ENCODE results near the gene KLHL3.

Gene KLHL3

GRCh38 chr5:137757634-137758033 is 21.7 kb upstream of the KLHL3 start:
- Histone ChIP-seq H3K4me3 (ENCODE audit: insufficient read depth, low read length, poor library complexity, severe bottlenecking) (no peak overlapping the region), H3K36me3 (ENCODE audit: low read length) (peaks cover 3% of the 10 kb centered on the region), H4K20me1 (ENCODE audit: low read depth, low read length) (peaks cover 2% of the 10 kb centered on the region; the same call in 1 of the 2 replicates), H3K79me2 (ENCODE audit: insufficient read depth, low read length) (peaks cover 14% of the 10 kb centered on the region), H3K9me3 (ENCODE audit: insufficient read depth, low read length) (no peaks in the 10 kb centered on the region), H3K9me2 (replicated peaks; ENCODE audit: insufficient read depth, low read length) (no peaks in the 10 kb centered on the region), H2AFZ (ENCODE audit: low read depth, low read length, severe bottlenecking) (no peak overlapping the region), H3K9ac (ENCODE audit: low read length) (no peak overlapping the region), H3K27me3 (ENCODE audit: low read length) (no peaks in the 10 kb centered on the region), H3F3A (ENCODE audit: insufficient read depth) (no peaks in the 10 kb centered on the region), H3K27ac (ENCODE audit: low read depth, low read length) (no peak overlapping the region), H3K4me2 (ENCODE audit: low read depth, low read length, poor library complexity, severe bottlenecking) (no peak overlapping the region)
- no peak for TF ChIP-seq EZH2phosphoT487 (conservative IDR thresholded peaks at IDR 0.05; ENCODE audit: low read length)
- TF ChIP-seq CTCF (IDR thresholded peaks at IDR 0.05; ENCODE audit: insufficient read depth, low read length, poor library complexity, severe bottlenecking) = no peak

GRCh38 chr5:137754961-137755762 is 19.3 kb upstream of the KLHL3 start:
- peak overlapping the region; percentile 97 for H3K9ac ChIP-seq (ENCODE audit: low read length)
- H3K9me2 ChIP-seq (replicated peaks; ENCODE audit: insufficient read depth, low read length) = no peaks in the 10 kb centered on the region
- peaks cover 26% of the 10 kb centered on the region for H3K36me3 ChIP-seq (ENCODE audit: low read length)
- H2AFZ ChIP-seq (ENCODE audit: low read depth, low read length, severe bottlenecking) = peak overlapping the region; percentile 47
- peaks cover 26% of the 10 kb centered on the region for H4K20me1 ChIP-seq (ENCODE audit: low read depth, low read length)
- H3K27me3 ChIP-seq (ENCODE audit: low read length) = no peaks in the 10 kb centered on the region
- peaks cover 38% of the 10 kb centered on the region for H3K79me2 ChIP-seq (ENCODE audit: insufficient read depth, low read length)
- peak overlapping the region; percentile 88 for H3K4me3 ChIP-seq (ENCODE audit: insufficient read depth, low read length, poor library complexity, severe bottlenecking)
- H3K4me2 ChIP-seq (ENCODE audit: low read depth, low read length, poor library complexity, severe bottlenecking) = peak overlapping the region; percentile 52
- H3K9me3 ChIP-seq (ENCODE audit: insufficient read depth, low read length) = no peaks in the 10 kb centered on the region
- H3F3A ChIP-seq (ENCODE audit: insufficient read depth) = peaks cover 6% of the 10 kb centered on the region; the same call in 1 of the 2 replicates
- peak overlapping the region; percentile 84 for H3K27ac ChIP-seq (ENCODE audit: low read depth, low read length)
- no peak for TF ChIP-seq CTCF (IDR thresholded peaks at IDR 0.05; ENCODE audit: insufficient read depth, low read length, poor library complexity, severe bottlenecking)
- TF ChIP-seq EZH2phosphoT487 (conservative IDR thresholded peaks at IDR 0.05; ENCODE audit: low read length) = no peak

GRCh38 chr5:137754188-137754960 is 18.5 kb upstream of the KLHL3 start, which contains the start of gene HNRNPA0:
Gene HNRNPA0 (minus strand): TSS chr5:137754363. CDS start chr5:137754066, 297 bp downstream.
- peaks cover 26% of the 10 kb centered on the region for H3K36me3 ChIP-seq (ENCODE audit: low read length)

More at GRCh38 chr5:137754188-137754960, 18.5 kb upstream of the KLHL3 start, which contains the start of gene HNRNPA0:
- H3K9ac ChIP-seq (ENCODE audit: low read length) = peak within 1 kb of the TSS; percentile 97
- peak within 1 kb of the TSS; percentile 88 for H3K4me3 ChIP-seq (ENCODE audit: insufficient read depth, low read length, poor library complexity, severe bottlenecking)
- H3F3A ChIP-seq (ENCODE audit: insufficient read depth) = peaks cover 14% of the 10 kb centered on the region
- H3K79me2 ChIP-seq (ENCODE audit: insufficient read depth, low read length) = peaks cover 38% of the 10 kb centered on the region
- H4K20me1 ChIP-seq (ENCODE audit: low read depth, low read length) = peaks cover 34% of the 10 kb centered on the region
- no peaks in the 10 kb centered on the region for H3K9me3 ChIP-seq (ENCODE audit: insufficient read depth, low read length)
- no peak for TF ChIP-seq CTCF (IDR thresholded peaks at IDR 0.05; ENCODE audit: insufficient read depth, low read length, poor library complexity, severe bottlenecking)
- TF ChIP-seq EZH2phosphoT487 (conservative IDR thresholded peaks at IDR 0.05; ENCODE audit: low read length) = no peak
- H3K9me2 ChIP-seq (replicated peaks; ENCODE audit: insufficient read depth, low read length) = no peaks in the 10 kb centered on the region
- no peaks in the 10 kb centered on the region for H3K27me3 ChIP-seq (ENCODE audit: low read length)
- peak within 1 kb of the TSS; percentile 84 for H3K27ac ChIP-seq (ENCODE audit: low read depth, low read length)
- peak within 1 kb of the TSS; percentile 96 for H3K4me2 ChIP-seq (ENCODE audit: low read depth, low read length, poor library complexity, severe bottlenecking)
- H2AFZ ChIP-seq (ENCODE audit: low read depth, low read length, severe bottlenecking) = peak within 1 kb of the TSS; percentile 47
